HepG2 (cell line): ENCODE results near the gene ANKRD2. TPM values are rescaled to one million over a fixed set of nuclear protein-coding genes. Genes with fewer than 3 reads are reported as not detected.
A peak's percentile ranks its signal among the peaks of the same experiment; 100 is the strongest.

Experiments used
- BHLHE40 ChIP-seq: IDR thresholded peaks from 2 replicates; pipeline ENCODE4 v1.6.1; 2011; ENCODE audit warnings: low read length, improper control_type of control experiment
- BRCA1 ChIP-seq: sonication (generic); formaldehyde crosslinking; IDR thresholded peaks from 2 replicates; pipeline ENCODE4 v1.4.0; 2020; ENCODE audit warnings: missing genetic modification reagents
- BRF2 ChIP-seq: sonication (generic); formaldehyde crosslinking; IDR thresholded peaks from 2 replicates; pipeline ENCODE4 v1.8.1; 2022; ENCODE audit warnings: mild to moderate bottlenecking, missing genetic modification reagents
- CREB1 ChIP-seq, 2 experiments: fragments of 450-650 bp in 1 of 2; IDR thresholded peaks; 2 replicates each; pipeline ENCODE4 v1.6.1; 2016 to 2017; ENCODE audit warnings: control low read depth in 1 of 2, mild to moderate bottlenecking in 1 of 2, missing compliant biosample characterization in 1 of 2, missing genetic modification characterization in 1 of 2
- FOSL2 ChIP-seq: sonication (generic); formaldehyde crosslinking; IDR thresholded peaks from 2 replicates; pipeline ENCODE4 v1.4.0; 2020; ENCODE audit warnings: missing genetic modification reagents
- GATAD2A ChIP-seq: IDR thresholded peaks from 2 replicates; pipeline ENCODE4 v1.6.1; 2016
- HNRNPUL1 ChIP-seq: fragments of 200-400 bp; formaldehyde crosslinking; IDR thresholded peaks from 2 replicates; pipeline ENCODE4 v1.6.1; 2017; ENCODE audit warnings: low read depth, mild to moderate bottlenecking, low read length, moderate library complexity
- HOMEZ ChIP-seq: IDR thresholded peaks from 2 replicates; pipeline ENCODE4 v1.6.1; 2016; ENCODE audit warnings: low read depth
- KLF15 ChIP-seq: sonication (generic); formaldehyde crosslinking; IDR thresholded peaks from 2 replicates; pipeline ENCODE4 v1.8.1; 2023; ENCODE audit warnings: borderline replicate concordance, mild to moderate bottlenecking, inconsistent platforms, missing genetic modification reagents, mixed read lengths
- KLF16 ChIP-seq, 2 experiments: sonication (generic) in 1 of 2; formaldehyde crosslinking in 1 of 2; IDR thresholded peaks; 2 replicates each; pipeline versions ENCODE4 v1.6.1 to v1.8.0; 2016 to 2023; ENCODE audit warnings: missing genetic modification reagents in 2 of 2, missing compliant biosample characterization in 1 of 2
- MAFK ChIP-seq, 2 experiments: IDR thresholded peaks in 1 of 2; conservative IDR thresholded peaks in 1 of 2; 2 replicates each; pipeline ENCODE4 v1.6.1; 2011; ENCODE audit warnings: improper control_type of control experiment in 2 of 2, low read length in 2 of 2
- MATR3 ChIP-seq: sonication (generic); formaldehyde crosslinking; IDR thresholded peaks from 2 replicates; pipeline ENCODE4 v1.4.0; 2020; ENCODE audit warnings: missing genetic modification reagents
- MTF2 ChIP-seq: sonication (generic); formaldehyde crosslinking; IDR thresholded peaks from 2 replicates; pipeline ENCODE4 v1.5.0; 2020; ENCODE audit warnings: missing genetic modification reagents, borderline replicate concordance
- NR0B2 ChIP-seq: sonication (generic); formaldehyde crosslinking; IDR thresholded peaks from 2 replicates; pipeline ENCODE4 v1.4.0; 2020; ENCODE audit warnings: mild to moderate bottlenecking, missing genetic modification reagents
- SMAD9 ChIP-seq: sonication (generic); formaldehyde crosslinking; IDR thresholded peaks from 2 replicates; pipeline ENCODE4 v1.5.1; 2020; ENCODE audit warnings: mild to moderate bottlenecking, missing genetic modification reagents
- SNAPC5 ChIP-seq: sonication (generic); formaldehyde crosslinking; IDR thresholded peaks from 2 replicates; pipeline ENCODE4 v1.8.1; 2023; ENCODE audit warnings: mild to moderate bottlenecking, missing genetic modification reagents, borderline replicate concordance
- U2AF2 ChIP-seq: fragments of 200-400 bp; formaldehyde crosslinking; IDR thresholded peaks from 2 replicates; pipeline ENCODE4 v1.6.1; 2017; ENCODE audit warnings: low read depth, mild to moderate bottlenecking, low read length
- ZBTB34 ChIP-seq: sonication (generic); formaldehyde crosslinking; IDR thresholded peaks from 2 replicates; pipeline ENCODE4 v1.8.0; 2022; ENCODE audit warnings: mild to moderate bottlenecking, missing genetic modification reagents
- ZBTB38 ChIP-seq: sonication (generic); formaldehyde crosslinking; IDR thresholded peaks from 2 replicates; pipeline ENCODE4 v1.5.1; 2020; ENCODE audit warnings: mild to moderate bottlenecking, missing genetic modification reagents
- ZNF180 ChIP-seq: sonication (generic); formaldehyde crosslinking; IDR thresholded peaks from 2 replicates; pipeline ENCODE4 v1.4.0; 2020; ENCODE audit warnings: low read depth, missing genetic modification reagents, borderline replicate concordance
- ZNF337 ChIP-seq: sonication (generic); formaldehyde crosslinking; IDR thresholded peaks from 2 replicates; pipeline ENCODE4 v1.5.1; 2020; ENCODE audit warnings: missing genetic modification reagents, low read depth, mild to moderate bottlenecking, borderline replicate concordance
- ZSCAN21 ChIP-seq: sonication (generic); formaldehyde crosslinking; IDR thresholded peaks from 2 replicates; pipeline ENCODE4 v1.8.0; 2022; ENCODE audit warnings: mild to moderate bottlenecking, missing genetic modification reagents, moderate library complexity, borderline replicate concordance
- ZSCAN9 ChIP-seq: IDR thresholded peaks from 2 replicates; pipeline ENCODE4 v1.6.1; 2016; ENCODE audit warnings: borderline replicate concordance
- polyA plus RNA-seq, 8 experiments: library from polyadenylated mRNA; depleted of rRNA in 3 of 8; stranded (reverse) in 7 of 8; unstranded in 1 of 8; fragments of >200 nt; fragmentation: Illumina TruSeq in 4 of 8; extraction: Trizol in 4 of 8; gene quantifications; 2 replicates each; pipeline versions ENCODE4 v1.2.1 to v1.2.3, GENCODE V29; 2011 to 2016; ENCODE audit warnings: low read depth in 4 of 8, missing spikeins in 1 of 8, mixed read lengths in 1 of 8; ENCODE audit not compliant: insufficient read depth in 1 of 8
- total RNA-seq, 5 experiments: library from RNA; depleted of rRNA; stranded (reverse); fragments of >200 nt; fragmentation: Illumina TruSeq; extraction: Trizol; gene quantifications; 2 replicates each; pipeline ENCODE4 v1.2.3, GENCODE V29; 2016; ENCODE audit warnings: low read depth in 1 of 5

Gene ANKRD2
- total and polyA plus RNA-seq, 2 of the 13 experiments (the other 11 are each of a cell fraction or from before 2014, with no cell fraction given): not detected

- peak; percentile 50; the same call in 1 of the 2 replicates for TF ChIP-seq CREB1 (IDR thresholded peaks at IDR 0.05)
- peak; percentile 76 for TF ChIP-seq CREB1 (CRISPR knock-in tag; IDR thresholded peaks at IDR 0.05)
- no peak for TF ChIP-seq ZBTB34 (CRISPR knock-in tag)
- no peak for TF ChIP-seq SNAPC5 (CRISPR knock-in tag)
- no peak for TF ChIP-seq MAFK (conservative IDR thresholded peaks at IDR 0.05 in 1 of 2, IDR thresholded peaks at IDR 0.05 in 1 of 2; ENCODE audit: low read length in 2 of 2)
- TF ChIP-seq FOSL2 (CRISPR knock-in tag): peak; percentile 41; the same call in 1 of the 2 replicates
- TF ChIP-seq ZNF337 (CRISPR knock-in tag): no peak
- no peak for TF ChIP-seq BRF2
- TF ChIP-seq NR0B2 (CRISPR knock-in tag): no peak
- no peak for TF ChIP-seq KLF15 (CRISPR knock-in tag)
- TF ChIP-seq GATAD2A (CRISPR knock-in tag): no peak
- TF ChIP-seq BHLHE40: no peak
- no peak for TF ChIP-seq U2AF2
- TF ChIP-seq ZBTB38: peak; percentile 76; the same call in 1 of the 2 replicates
- no peak for TF ChIP-seq HOMEZ (CRISPR knock-in tag)
- peak in 1 of 2 experiments; percentile 56; a peak in 2 of 4 replicates for TF ChIP-seq KLF16 (CRISPR knock-in tag; IDR thresholded peaks at IDR 0.05)
- TF ChIP-seq MTF2 (CRISPR knock-in tag): 0 out of 2 replicates have a peak, but pooled peaks have one; percentile 62
- no peak for TF ChIP-seq BRCA1 (CRISPR knock-in tag)
- 0 out of 2 replicates have a peak, but pooled peaks have one; percentile 17 for TF ChIP-seq ZSCAN9 (CRISPR knock-in tag)
- TF ChIP-seq ZNF180 (CRISPR knock-in tag): no peak
- no peak for TF ChIP-seq ZSCAN21 (CRISPR knock-in tag)
- TF ChIP-seq SMAD9: no peak
- TF ChIP-seq MATR3 (CRISPR knock-in tag): no peak
- TF ChIP-seq HNRNPUL1: no peak
Measured at GRCh38 chr10:97632949-97633884, 60.6 kb downstream of the ANKRD2 start, which contains the start of gene MORN4 (continued).
